ENCODE results near the gene PPFIA3. TPM values are rescaled to one million over a fixed set of nuclear protein-coding genes. Genes with fewer than 3 reads are reported as not detected.

PPFIA3 gene
- total RNA-seq, 1 donor, result 1.1 TPM

DNA sequence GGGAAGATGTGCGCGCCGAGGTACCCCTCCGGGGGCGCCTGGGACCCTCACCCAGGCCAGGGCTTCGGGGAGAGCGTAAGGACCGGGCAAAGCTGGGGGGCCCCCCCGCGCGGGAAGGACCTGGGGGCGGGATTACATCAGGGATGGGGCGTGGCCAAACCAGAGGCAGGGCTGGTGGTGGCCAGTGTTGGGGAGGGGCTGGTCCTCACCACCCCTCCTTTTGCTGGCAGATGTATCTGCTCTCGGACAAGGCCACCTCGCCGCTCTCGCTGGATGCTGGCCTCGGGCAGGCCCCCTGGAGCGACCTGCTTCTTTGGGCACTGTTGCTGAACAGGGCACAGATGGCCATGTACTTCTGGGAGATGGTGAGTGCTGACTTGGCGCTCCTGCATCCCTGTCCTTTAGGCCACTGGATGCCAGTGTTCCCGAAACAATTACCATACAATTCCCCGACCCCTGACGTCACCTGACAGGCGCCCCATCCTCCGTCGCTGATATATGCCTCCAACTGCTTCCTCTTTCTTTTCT is 63.6 kb downstream of the PPFIA3 start:
- Histone ChIP-seq H4K20me1 (ENCODE audit: insufficient read depth, low read length) (no peaks in the 10 kb centered on the region), H3K79me2 (ENCODE audit: insufficient read depth, low read length) (no peaks in the 10 kb centered on the region), H3K4me3 (ENCODE audit: insufficient read depth, low read length) (no peak overlapping the region), H3K9me3 (ENCODE audit: low read depth, low read length) (no peaks in the 10 kb centered on the region), H2AFZ (ENCODE audit: low read length) (no peak overlapping the region), H3K27me3 (ENCODE audit: insufficient read depth, low read length) (no peaks in the 10 kb centered on the region), H3K27ac (ENCODE audit: low read depth, low read length) (no peak overlapping the region), H3K4me2 (ENCODE audit: insufficient read depth, low read length) (no peak overlapping the region), H3K4me1 (ENCODE audit: insufficient read depth, low read length) (no peaks in the 10 kb centered on the region), H3K36me3 (ENCODE audit: insufficient read depth, low read length) (peaks cover 55% of the 10 kb centered on the region)
- TF ChIP-seq, protein P1, sequence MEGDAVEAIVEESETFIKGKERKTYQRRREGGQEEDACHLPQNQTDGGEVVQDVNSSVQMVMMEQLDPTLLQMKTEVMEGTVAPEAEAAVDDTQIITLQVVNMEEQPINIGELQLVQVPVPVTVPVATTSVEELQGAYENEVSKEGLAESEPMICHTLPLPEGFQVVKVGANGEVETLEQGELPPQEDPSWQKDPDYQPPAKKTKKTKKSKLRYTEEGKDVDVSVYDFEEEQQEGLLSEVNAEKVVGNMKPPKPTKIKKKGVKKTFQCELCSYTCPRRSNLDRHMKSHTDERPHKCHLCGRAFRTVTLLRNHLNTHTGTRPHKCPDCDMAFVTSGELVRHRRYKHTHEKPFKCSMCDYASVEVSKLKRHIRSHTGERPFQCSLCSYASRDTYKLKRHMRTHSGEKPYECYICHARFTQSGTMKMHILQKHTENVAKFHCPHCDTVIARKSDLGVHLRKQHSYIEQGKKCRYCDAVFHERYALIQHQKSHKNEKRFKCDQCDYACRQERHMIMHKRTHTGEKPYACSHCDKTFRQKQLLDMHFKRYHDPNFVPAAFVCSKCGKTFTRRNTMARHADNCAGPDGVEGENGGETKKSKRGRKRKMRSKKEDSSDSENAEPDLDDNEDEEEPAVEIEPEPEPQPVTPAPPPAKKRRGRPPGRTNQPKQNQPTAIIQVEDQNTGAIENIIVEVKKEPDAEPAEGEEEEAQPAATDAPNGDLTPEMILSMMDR (IDR thresholded peaks at IDR 0.05; ENCODE audit: extremely low read depth, low read depth, low read length), result no peak
- DNase-seq (ENCODE audit: insufficient read length, low spot score, missing footprints), result peak; percentile 61

GRCh38 chr19:49186108-49186507 is 66.8 kb downstream of the PPFIA3 start:
- Histone ChIP-seq H3K9me3 (ENCODE audit: low read depth, low read length) (peaks cover 2% of the 10 kb centered on the region), H3K27me3 (ENCODE audit: insufficient read depth, low read length) (no peaks in the 10 kb centered on the region), H3K79me2 (ENCODE audit: insufficient read depth, low read length) (no peaks in the 10 kb centered on the region), H3K4me3 (ENCODE audit: insufficient read depth, low read length) (no peak overlapping the region), H2AFZ (ENCODE audit: low read length) (no peak overlapping the region), H3K4me2 (ENCODE audit: insufficient read depth, low read length) (no peak overlapping the region), H3K4me1 (ENCODE audit: insufficient read depth, low read length) (no peaks in the 10 kb centered on the region), H4K20me1 (ENCODE audit: insufficient read depth, low read length) (no peaks in the 10 kb centered on the region), H3K27ac (ENCODE audit: low read depth, low read length) (no peak overlapping the region), H3K36me3 (ENCODE audit: insufficient read depth, low read length) (peaks cover 72% of the 10 kb centered on the region)
- peak; percentile 46 for DNase-seq (ENCODE audit: insufficient read length, low spot score, missing footprints)
- TF ChIP-seq, protein P1 (IDR thresholded peaks at IDR 0.05; ENCODE audit: extremely low read depth, low read depth, low read length), result no peak

DNA sequence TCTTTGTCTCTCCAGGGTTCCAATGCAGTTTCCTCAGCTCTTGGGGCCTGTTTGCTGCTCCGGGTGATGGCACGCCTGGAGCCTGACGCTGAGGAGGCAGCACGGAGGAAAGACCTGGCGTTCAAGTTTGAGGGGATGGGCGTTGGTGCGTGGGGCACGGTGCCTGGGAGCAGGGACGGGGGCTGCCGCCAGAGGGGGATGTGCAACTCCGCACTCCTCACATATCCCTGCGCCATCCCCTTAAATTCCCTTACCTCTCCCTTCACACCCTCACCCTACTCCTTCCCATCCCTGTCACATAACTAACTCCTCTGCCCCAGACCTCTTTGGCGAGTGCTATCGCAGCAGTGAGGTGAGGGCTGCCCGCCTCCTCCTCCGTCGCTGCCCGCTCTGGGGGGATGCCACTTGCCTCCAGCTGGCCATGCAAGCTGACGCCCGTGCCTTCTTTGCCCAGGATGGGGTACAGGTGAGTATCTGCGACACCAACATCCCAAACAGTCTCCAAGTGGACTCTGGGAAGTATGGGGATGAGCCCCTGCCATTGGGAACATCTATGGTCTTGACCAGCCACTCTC is 69.4 kb downstream of the PPFIA3 start:
- DNase-seq (ENCODE audit: insufficient read length, low spot score, missing footprints), result no peak
- Histone ChIP-seq H3K9me3 (ENCODE audit: low read depth, low read length) (peaks cover 2% of the 10 kb centered on the region), H2AFZ (ENCODE audit: low read length) (no peak overlapping the region), H4K20me1 (ENCODE audit: insufficient read depth, low read length) (no peaks in the 10 kb centered on the region), H3K4me1 (ENCODE audit: insufficient read depth, low read length) (no peaks in the 10 kb centered on the region), H3K79me2 (ENCODE audit: insufficient read depth, low read length) (no peaks in the 10 kb centered on the region), H3K4me2 (ENCODE audit: insufficient read depth, low read length) (no peak overlapping the region), H3K4me3 (ENCODE audit: insufficient read depth, low read length) (no peak overlapping the region), H3K27me3 (ENCODE audit: insufficient read depth, low read length) (no peaks in the 10 kb centered on the region), H3K27ac (ENCODE audit: low read depth, low read length) (no peak overlapping the region), H3K36me3 (ENCODE audit: insufficient read depth, low read length) (peaks cover 72% of the 10 kb centered on the region)
- TF ChIP-seq, protein P1 (IDR thresholded peaks at IDR 0.05; ENCODE audit: extremely low read depth, low read depth, low read length), result no peak

- H3K27ac ChIP-seq (ENCODE audit: low read depth, low read length), result no peak overlapping the region
- no peaks in the 10 kb centered on the region for H3K4me1 ChIP-seq (ENCODE audit: insufficient read depth, low read length)
- peaks cover 2% of the 10 kb centered on the region for H3K9me3 ChIP-seq (ENCODE audit: low read depth, low read length)
- no peak overlapping the region for H3K4me2 ChIP-seq (ENCODE audit: insufficient read depth, low read length)
- no peak overlapping the region for H2AFZ ChIP-seq (ENCODE audit: low read length)
- no peaks in the 10 kb centered on the region for H4K20me1 ChIP-seq (ENCODE audit: insufficient read depth, low read length)
- H3K27me3 ChIP-seq (ENCODE audit: insufficient read depth, low read length), result no peaks in the 10 kb centered on the region
- H3K36me3 ChIP-seq (ENCODE audit: insufficient read depth, low read length), result peaks cover 72% of the 10 kb centered on the region
- TF ChIP-seq, protein P1 (IDR thresholded peaks at IDR 0.05; ENCODE audit: extremely low read depth, low read depth, low read length), result no peak
- DNase-seq (ENCODE audit: insufficient read length, low spot score, missing footprints), result no peak
- no peaks in the 10 kb centered on the region for H3K79me2 ChIP-seq (ENCODE audit: insufficient read depth, low read length)
- no peak overlapping the region for H3K4me3 ChIP-seq (ENCODE audit: insufficient read depth, low read length)
Measured at GRCh38 chr19:49189259-49189658, 69.9 kb downstream of the PPFIA3 start.

Measured in osteoblast (primary cell).